ENCODE results near the gene CDK2AP2. TPM values are rescaled to one million over a fixed set of nuclear protein-coding genes. Genes with fewer than 3 reads are reported as not detected.
A peak's percentile ranks its signal among the peaks of the same experiment; 100 is the strongest.
"Not testable (repeated sequence)": the region's sequence is repeated elsewhere in the genome, so short reads cannot be mapped to it uniquely, and the experiment has no call there.

Gene CDK2AP2
- polyA plus RNA-seq, 4 donors, result 80.0 to 108 (median 97.5) TPM

DNA sequence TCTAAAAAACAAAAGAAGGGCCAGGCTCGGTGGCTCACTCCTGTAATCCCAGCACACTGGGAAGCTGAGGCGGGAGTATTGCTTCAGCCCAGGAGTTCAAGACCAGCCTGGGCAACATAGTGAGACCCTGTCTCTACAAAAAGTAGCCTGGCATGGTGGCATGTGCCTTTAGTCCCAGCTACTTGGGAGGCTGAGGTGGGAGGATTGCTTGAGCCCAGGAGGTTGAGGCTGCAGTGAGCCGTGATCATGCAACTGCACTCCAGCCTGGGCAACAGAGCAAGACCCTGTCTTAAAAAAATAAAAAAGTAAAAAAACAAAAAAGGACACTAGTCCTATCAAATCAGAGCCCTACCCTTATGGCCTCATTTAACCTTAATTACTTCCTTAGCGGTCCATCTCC, 3.6 kb upstream of the CDK2AP2 start:
- H3K4me3 ChIP-seq (ENCODE audit: low read depth in 1 of 3, low read length in 3 of 3); DNase-seq; H3K27me3 ChIP-seq (ENCODE audit: control insufficient read depth in 3 of 3, insufficient read depth in 3 of 3, low read length in 3 of 3); FAIRE-seq; H3K9me3 ChIP-seq (ENCODE audit: control insufficient read depth in 2 of 2, insufficient read depth in 1 of 2, low read depth in 1 of 2, low read length in 1 of 2); H3K27ac ChIP-seq (ENCODE audit: low read depth in 1 of 3, low read length in 2 of 3): not testable (repeated sequence)
- WGBS, 3 donors, result 87 to 90% (median 90%) methylated on average over 4 of the region's 4 CpGs
- H3K4me1 ChIP-seq (ENCODE audit: control insufficient read depth in 3 of 3, insufficient read depth in 2 of 3, low read depth in 1 of 3, low read length in 2 of 3), result peaks cover 2 to 39% (median 6%) of the 10 kb centered on the region in 3 donors
- peaks cover 0 to 11% (median 0%) of the 10 kb centered on the region in 3 donors for H3K36me3 ChIP-seq (ENCODE audit: control insufficient read depth in 3 of 3, insufficient read depth in 2 of 3, low read depth in 1 of 3, low read length in 3 of 3)

DNA sequence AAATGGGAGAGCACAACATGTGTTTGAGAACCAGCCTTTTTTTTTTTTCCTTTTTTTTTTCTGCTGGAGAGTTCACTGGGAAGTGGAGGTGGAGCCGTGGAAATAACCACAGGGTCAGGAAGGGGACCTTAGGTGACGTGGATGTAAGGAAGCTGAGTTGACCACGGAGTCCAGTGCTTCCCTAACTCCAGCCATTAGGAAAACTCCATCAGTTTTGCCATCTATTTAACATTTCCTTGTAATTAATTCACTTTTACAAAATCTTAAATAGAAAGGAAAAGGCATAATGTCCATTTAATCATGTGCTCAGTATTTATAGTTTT, 2.0 kb upstream of the CDK2AP2 start:
- no peak for FAIRE-seq
- peak in 1 of 2 donors; percentile 24 for DNase-seq
- no peak overlapping the region for H3K4me3 ChIP-seq (ENCODE audit: low read depth in 1 of 3, low read length in 3 of 3)
- no peaks in the 10 kb centered on the region for H3K27me3 ChIP-seq (ENCODE audit: control insufficient read depth in 3 of 3, insufficient read depth in 3 of 3, low read length in 3 of 3)
- peaks cover 2 to 51% (median 6%) of the 10 kb centered on the region in 3 donors for H3K4me1 ChIP-seq (ENCODE audit: control insufficient read depth in 3 of 3, insufficient read depth in 2 of 3, low read depth in 1 of 3, low read length in 2 of 3)
- peak overlapping the region in 1 of 3 donors; percentile 94 for H3K27ac ChIP-seq (ENCODE audit: low read depth in 1 of 3, low read length in 2 of 3)
- peaks cover 0 to 15% (median 0%) of the 10 kb centered on the region in 3 donors for H3K36me3 ChIP-seq (ENCODE audit: control insufficient read depth in 3 of 3, insufficient read depth in 2 of 3, low read depth in 1 of 3, low read length in 3 of 3)
- no peaks in the 10 kb centered on the region for H3K9me3 ChIP-seq (ENCODE audit: control insufficient read depth in 2 of 2, insufficient read depth in 1 of 2, low read depth in 1 of 2, low read length in 1 of 2)
- WGBS, 3 donors, result 48 to 66% (median 54%) methylated on average over 3 of the region's 3 CpGs

DNA sequence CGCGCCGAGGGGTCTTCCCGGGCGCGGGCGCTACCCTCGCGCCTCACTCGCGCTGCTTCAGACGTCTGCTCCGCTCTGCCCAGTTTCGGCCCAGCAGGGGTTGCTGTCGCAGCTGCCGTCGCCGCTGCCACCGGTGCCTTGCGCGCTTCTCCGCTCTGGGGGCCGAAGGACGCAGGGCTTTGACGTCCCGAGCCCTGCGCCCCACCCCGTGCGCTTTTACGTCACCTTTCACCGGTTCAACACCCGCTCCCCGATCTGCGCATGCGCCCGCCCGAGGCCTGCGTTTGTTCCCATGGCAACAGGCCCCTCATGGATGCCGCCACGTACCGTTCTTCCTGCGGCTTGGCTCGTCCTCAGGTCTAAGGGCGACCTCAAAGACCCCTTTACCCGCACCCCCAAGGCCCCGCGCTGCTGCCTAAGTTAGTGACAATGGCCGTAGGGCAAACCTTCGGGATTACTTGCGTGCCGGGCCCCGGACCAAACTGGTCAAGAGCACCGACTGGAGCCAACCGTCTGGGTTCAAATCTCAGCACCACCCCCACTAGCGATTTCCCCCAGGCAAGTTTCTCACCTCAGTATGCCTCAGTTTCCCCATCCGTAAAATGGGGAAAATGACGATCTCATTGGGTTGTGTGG, 642 bp upstream of the CDK2AP2 start:
- Histone ChIP-seq H3K9me3 (ENCODE audit: control insufficient read depth in 2 of 2, insufficient read depth in 1 of 2, low read depth in 1 of 2, low read length in 1 of 2) (no peaks in the 10 kb centered on the region), H3K27ac (ENCODE audit: low read depth in 1 of 3, low read length in 2 of 3) (peak overlapping the region; percentile 86 to 100 (median 94)), H3K27me3 (ENCODE audit: control insufficient read depth in 3 of 3, insufficient read depth in 3 of 3, low read length in 3 of 3) (no peaks in the 10 kb centered on the region), H3K36me3 (ENCODE audit: control insufficient read depth in 3 of 3, insufficient read depth in 2 of 3, low read depth in 1 of 3, low read length in 3 of 3) (peaks cover 0 to 18% (median 0%) of the 10 kb centered on the region in 3 donors), H3K4me3 (ENCODE audit: low read depth in 1 of 3, low read length in 3 of 3) (peak overlapping the region; percentile 54 to 83 (median 79)), H3K4me1 (ENCODE audit: control insufficient read depth in 3 of 3, insufficient read depth in 2 of 3, low read depth in 1 of 3, low read length in 2 of 3) (peaks cover 2 to 54% (median 6%) of the 10 kb centered on the region in 3 donors)
- DNase-seq, result peak; percentile 96 to 100
- 1% methylated on average over 45 to 57 of the region's 57 CpGs for WGBS, 3 donors
- no peak for FAIRE-seq

DNA sequence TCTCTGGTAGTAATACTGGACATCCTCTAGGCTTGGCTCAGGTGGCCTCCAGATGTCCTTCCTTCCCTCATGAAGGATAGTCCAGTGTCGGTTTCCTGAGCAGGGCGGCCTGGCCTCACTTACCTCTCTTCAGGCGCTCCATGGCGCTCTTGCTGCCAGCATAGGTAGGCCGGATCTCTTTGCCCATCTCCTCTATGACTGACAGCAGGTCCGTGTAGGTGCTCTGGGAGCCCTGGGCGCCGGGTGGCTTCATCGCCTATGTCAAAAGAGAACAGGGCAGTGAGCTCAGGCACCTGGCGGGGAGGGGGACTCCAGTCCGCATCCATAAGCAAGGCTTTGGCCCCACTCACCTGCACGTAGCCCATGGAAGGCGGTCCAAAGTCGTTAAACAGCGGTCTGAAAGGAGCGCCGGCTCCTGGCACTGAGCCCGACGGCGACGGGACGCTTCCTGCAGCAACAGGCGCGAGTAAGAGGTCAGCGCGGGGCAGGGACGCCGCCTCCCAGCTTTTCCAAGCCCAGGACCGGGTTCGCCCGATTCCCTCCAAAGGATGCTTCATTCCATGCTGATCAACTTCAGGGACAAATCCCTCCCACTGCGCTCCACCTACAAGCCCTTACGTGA, 609 bp downstream of the CDK2AP2 start:
- Histone ChIP-seq H3K9me3 (ENCODE audit: control insufficient read depth in 2 of 2, insufficient read depth in 1 of 2, low read depth in 1 of 2, low read length in 1 of 2) (no peaks in the 10 kb centered on the region), H3K4me1 (ENCODE audit: control insufficient read depth in 3 of 3, insufficient read depth in 2 of 3, low read depth in 1 of 3, low read length in 2 of 3) (peaks cover 2 to 60% (median 8%) of the 10 kb centered on the region in 3 donors), H3K36me3 (ENCODE audit: control insufficient read depth in 3 of 3, insufficient read depth in 2 of 3, low read depth in 1 of 3, low read length in 3 of 3) (peaks cover 0 to 28% (median 0%) of the 10 kb centered on the region in 3 donors), H3K27ac (ENCODE audit: low read depth in 1 of 3, low read length in 2 of 3) (peak overlapping the region; percentile 94 to 100 (median 97)), H3K27me3 (ENCODE audit: control insufficient read depth in 3 of 3, insufficient read depth in 3 of 3, low read length in 3 of 3) (no peaks in the 10 kb centered on the region), H3K4me3 (ENCODE audit: low read depth in 1 of 3, low read length in 3 of 3) (peak overlapping the region; percentile 17 to 83 (median 59))
- peak in 1 of 2 donors; percentile 88 for DNase-seq
- 8 to 22% (median 14%) methylated on average over 33 of the region's 33 CpGs for WGBS, 3 donors
- no peak for FAIRE-seq

DNA sequence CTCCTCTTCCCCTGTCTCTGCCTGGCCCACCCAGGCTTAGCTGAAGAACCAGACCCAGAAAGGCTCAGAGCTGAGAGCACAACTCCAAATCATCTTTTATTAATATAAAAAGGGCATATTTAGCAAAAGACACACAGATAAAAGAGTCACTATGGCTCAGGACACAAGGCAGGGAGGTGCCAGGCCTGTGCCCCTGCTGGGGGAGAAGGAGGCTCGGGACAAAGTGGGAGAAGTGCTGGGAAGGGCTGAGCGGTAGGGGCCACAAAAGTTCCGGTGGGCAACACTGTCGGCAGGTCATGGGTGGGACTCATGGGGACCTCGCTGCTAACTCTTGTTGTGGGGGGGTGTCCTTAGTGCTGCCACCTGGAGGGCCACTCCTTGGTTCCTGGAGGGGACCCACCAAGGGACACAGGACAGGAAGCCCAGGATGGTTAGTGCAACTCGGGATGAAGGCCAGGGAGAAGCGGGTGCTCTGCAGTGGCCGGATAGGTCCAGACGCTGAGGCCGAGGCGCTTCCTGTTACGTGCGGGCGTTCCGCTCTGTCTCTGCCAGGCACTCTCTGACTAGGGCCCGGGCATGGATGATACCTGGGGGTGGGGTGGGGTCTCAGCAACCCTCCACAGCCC, 1.4 kb downstream of the CDK2AP2 start:
- peak overlapping the region in 2 of 3 donors; percentile 59 to 83 for H3K4me3 ChIP-seq (ENCODE audit: low read depth in 1 of 3, low read length in 3 of 3)
- 30 to 78% (median 47%) methylated on average over 16 of the region's 16 CpGs for WGBS, 3 donors

DNA sequence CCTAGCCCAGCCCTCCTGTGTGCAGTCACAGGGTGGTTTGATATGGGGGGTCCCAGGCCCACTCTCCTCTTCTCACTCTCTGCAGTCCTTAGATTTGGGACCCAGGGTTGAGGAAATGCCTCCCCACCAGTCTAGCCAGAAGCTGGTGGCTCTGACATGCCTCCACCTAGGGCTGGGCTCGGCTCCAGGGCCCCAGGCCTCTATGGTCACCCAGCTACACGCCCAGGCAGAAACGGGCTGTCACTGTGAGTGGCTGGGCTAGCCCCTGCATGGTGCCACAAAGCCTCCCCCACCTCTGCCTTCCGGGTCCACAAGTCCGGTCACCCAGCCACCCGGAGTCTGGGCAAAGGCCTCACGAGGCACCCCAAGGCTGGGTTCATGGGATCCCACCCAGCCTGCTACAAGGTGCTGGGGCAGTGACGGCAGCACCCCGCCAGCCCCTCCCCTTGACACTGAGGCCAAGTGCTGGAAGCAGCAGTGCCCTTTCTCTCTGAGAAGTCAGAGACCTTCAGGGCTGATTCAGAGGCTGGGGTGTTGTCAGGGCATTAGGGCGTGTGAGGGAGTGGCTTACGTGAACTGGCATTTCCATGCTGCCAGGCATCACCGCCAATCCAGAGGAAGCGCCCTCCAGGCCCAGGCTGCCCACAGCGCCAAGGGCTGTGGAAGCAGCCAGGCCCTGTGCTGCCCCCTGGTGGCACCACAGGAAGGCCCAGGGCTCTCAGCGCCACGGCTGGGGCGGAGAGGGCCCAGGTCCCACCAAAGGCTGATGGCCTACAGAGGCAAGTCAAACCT, 2.2 kb downstream of the CDK2AP2 start:
- H3K4me3 ChIP-seq (ENCODE audit: low read depth in 1 of 3, low read length in 3 of 3), result peak overlapping the region in 2 of 3 donors; percentile 83 to 86
- WGBS, 3 donors, result 1 to 14% (median 4%) methylated on average over 17 of the region's 17 CpGs
- no peak for FAIRE-seq

More for the DNA sequence above, 1.4 kb downstream of the CDK2AP2 start:
- Histone ChIP-seq H3K27ac (ENCODE audit: low read depth in 1 of 3, low read length in 2 of 3) (peak overlapping the region; percentile 94 to 100 (median 97)), H3K36me3 (ENCODE audit: control insufficient read depth in 3 of 3, insufficient read depth in 2 of 3, low read depth in 1 of 3, low read length in 3 of 3) (peaks cover 0 to 36% (median 3%) of the 10 kb centered on the region in 3 donors), H3K4me1 (ENCODE audit: control insufficient read depth in 3 of 3, insufficient read depth in 2 of 3, low read depth in 1 of 3, low read length in 2 of 3) (peaks cover 2 to 62% (median 8%) of the 10 kb centered on the region in 3 donors), H3K9me3 (ENCODE audit: control insufficient read depth in 2 of 2, insufficient read depth in 1 of 2, low read depth in 1 of 2, low read length in 1 of 2) (no peaks in the 10 kb centered on the region), H3K27me3 (ENCODE audit: control insufficient read depth in 3 of 3, insufficient read depth in 3 of 3, low read length in 3 of 3) (no peaks in the 10 kb centered on the region)
- DNase-seq (no peak), FAIRE-seq (no peak)

DNA sequence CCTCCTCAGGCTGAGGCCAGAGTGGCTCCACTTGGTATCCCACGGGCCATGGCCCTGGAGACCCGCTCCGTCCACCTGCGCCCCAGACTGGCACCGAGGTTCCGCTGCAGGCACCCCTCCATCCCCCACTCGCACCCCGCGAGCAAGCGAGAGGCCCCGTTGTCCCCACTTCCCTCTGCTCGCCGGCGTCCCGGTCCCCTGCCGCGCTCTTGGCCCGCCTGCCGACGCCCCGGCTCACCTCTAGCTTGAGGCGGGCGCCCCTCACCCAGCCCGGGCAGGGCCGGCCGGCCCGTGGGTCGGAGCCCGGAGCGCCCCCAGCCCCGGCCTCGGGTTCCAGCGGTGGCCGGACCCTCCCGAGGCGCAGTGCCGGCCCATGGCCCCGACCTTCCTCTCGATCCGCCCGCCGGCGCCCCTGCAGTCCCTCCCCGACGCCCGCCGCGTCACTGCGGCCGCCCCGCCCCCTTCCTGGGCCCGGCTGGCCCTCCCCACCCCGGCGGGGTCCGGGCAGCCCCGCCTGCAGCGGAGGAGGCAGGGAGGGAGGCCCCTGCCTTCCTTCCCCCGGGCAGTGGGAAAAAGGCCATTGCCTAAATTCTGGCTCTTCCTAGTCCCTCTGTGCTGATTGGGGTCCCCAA, 2.9 kb downstream of the CDK2AP2 start, which contains the start of gene PITPNM1:
TSS of gene PITPNM1 (minus strand) at position 414 of the 632 bp plus-strand sequence. CDS start 1,183 bp downstream, outside the sequence.
- Histone ChIP-seq H3K36me3 (ENCODE audit: control insufficient read depth in 3 of 3, insufficient read depth in 2 of 3, low read depth in 1 of 3, low read length in 3 of 3) (peaks cover 0 to 47% (median 3%) of the 10 kb centered on the region in 3 donors), H3K4me3 (ENCODE audit: low read depth in 1 of 3, low read length in 3 of 3) (peak within 1 kb of the TSS; percentile 68 to 86 (median 83)), H3K9me3 (ENCODE audit: control insufficient read depth in 2 of 2, insufficient read depth in 1 of 2, low read depth in 1 of 2, low read length in 1 of 2) (no peaks in the 10 kb centered on the region), H3K27ac (ENCODE audit: low read depth in 1 of 3, low read length in 2 of 3) (peak within 1 kb of the TSS; percentile 95 to 100 (median 97)), H3K27me3 (ENCODE audit: control insufficient read depth in 3 of 3, insufficient read depth in 3 of 3, low read length in 3 of 3) (no peaks in the 10 kb centered on the region), H3K4me1 (ENCODE audit: control insufficient read depth in 3 of 3, insufficient read depth in 2 of 3, low read depth in 1 of 3, low read length in 2 of 3) (peaks cover 0 to 54% (median 8%) of the 10 kb centered on the region in 3 donors)
- FAIRE-seq, result no peak
- peak; percentile 79 to 89 for DNase-seq
- 0 to 1% (median 1%) methylated on average over 35 to 58 of the region's 58 CpGs for WGBS, 3 donors

More for the DNA sequence above, 2.2 kb downstream of the CDK2AP2 start:
- peaks cover 0 to 42% (median 3%) of the 10 kb centered on the region in 3 donors for H3K36me3 ChIP-seq (ENCODE audit: control insufficient read depth in 3 of 3, insufficient read depth in 2 of 3, low read depth in 1 of 3, low read length in 3 of 3)
- peak; percentile 97 to 99 for DNase-seq
- no peaks in the 10 kb centered on the region for H3K27me3 ChIP-seq (ENCODE audit: control insufficient read depth in 3 of 3, insufficient read depth in 3 of 3, low read length in 3 of 3)
- H3K27ac ChIP-seq (ENCODE audit: low read depth in 1 of 3, low read length in 2 of 3), result peak overlapping the region; percentile 94 to 100 (median 97)
- H3K4me1 ChIP-seq (ENCODE audit: control insufficient read depth in 3 of 3, insufficient read depth in 2 of 3, low read depth in 1 of 3, low read length in 2 of 3), result peaks cover 2 to 60% (median 8%) of the 10 kb centered on the region in 3 donors
- no peaks in the 10 kb centered on the region for H3K9me3 ChIP-seq (ENCODE audit: control insufficient read depth in 2 of 2, insufficient read depth in 1 of 2, low read depth in 1 of 2, low read length in 1 of 2)
